CD14-positive monocyte (primary cell): ENCODE measurements around the gene TAAR1. TPM values are rescaled to one million over a fixed set of nuclear protein-coding genes. Genes with fewer than 3 reads are reported as not detected.

Experiments used
- DNase-seq, 3 donors: peaks; one replicate each; pipeline ENCODE4 v3.0.0-alpha.2; 2011 to 2022
- H2AFZ ChIP-seq: 2 replicates; pipeline ENCODE4 v1.6.0; 2012; ENCODE audit warnings: mild to moderate bottlenecking, low read depth, low read length, inconsistent platforms; ENCODE audit not compliant: insufficient read depth, poor library complexity, severe bottlenecking
- H3K27ac ChIP-seq, 2 donors: 1 replicate in 1 of 2; 2 replicates in 1 of 2; pipeline ENCODE4 v1.5.1; 2012 to 2013; ENCODE audit warnings: low read length in 2 of 2, control low read depth in 1 of 2, inconsistent platforms in 1 of 2, low read depth in 1 of 2, mild to moderate bottlenecking in 1 of 2
- H3K27me3 ChIP-seq, 2 donors: one replicate each; pipeline versions ENCODE4 v1.6.0 to v1.6.1; 2011 to 2013; ENCODE audit warnings: low read length in 2 of 2; ENCODE audit not compliant: control insufficient read depth in 2 of 2, insufficient read depth in 2 of 2
- H3K36me3 ChIP-seq, 2 donors: replicated peaks in 1 of 2; 1 replicate in 1 of 2; 2 replicates in 1 of 2; pipeline versions ENCODE4 v1.5.1 to v1.6.1; 2012 to 2013; ENCODE audit warnings: low read length in 2 of 2, control low read depth in 1 of 2, inconsistent platforms in 1 of 2, mild to moderate bottlenecking in 1 of 2; ENCODE audit not compliant: insufficient read depth in 2 of 2, control insufficient read depth in 1 of 2
- H3K4me1 ChIP-seq, 2 donors: 1 replicate in 1 of 2; 2 replicates in 1 of 2; pipeline versions ENCODE4 v1.5.1 to v1.6.1; 2012 to 2013; ENCODE audit warnings: low read length in 2 of 2, control low read depth in 1 of 2, inconsistent platforms in 1 of 2, mild to moderate bottlenecking in 1 of 2, moderate library complexity in 1 of 2; ENCODE audit not compliant: insufficient read depth in 2 of 2, control insufficient read depth in 1 of 2
- H3K4me2 ChIP-seq: replicated peaks from 2 replicates; pipeline ENCODE3; 2012; ENCODE audit warnings: low read length, moderate library complexity, mild to moderate bottlenecking; ENCODE audit not compliant: poor library complexity, severe bottlenecking; ENCODE audit errors: extremely low read depth
- H3K4me3 ChIP-seq, 3 experiments: fragments of 200-600 bp in 1 of 3; sonication (generic) in 1 of 3; replicated peaks in 1 of 3; 1 replicate in 2 of 3; 2 replicates in 1 of 3; pipeline ENCODE4 v1.5.1; 2011 to 2013; ENCODE audit warnings: low read length in 3 of 3, mild to moderate bottlenecking in 3 of 3, control low read depth in 2 of 3, low read depth in 2 of 3, inconsistent platforms in 1 of 3, moderate library complexity in 1 of 3
- H3K79me2 ChIP-seq: 2 replicates; pipeline ENCODE4 v1.6.0; 2012; ENCODE audit warnings: mild to moderate bottlenecking, control low read depth, inconsistent platforms, low read length, moderate library complexity; ENCODE audit not compliant: insufficient read depth
- H3K9ac ChIP-seq: 2 replicates; pipeline ENCODE4 v1.6.0; 2017; ENCODE audit warnings: low read length, mild to moderate bottlenecking; ENCODE audit not compliant: insufficient read depth, poor library complexity, severe bottlenecking
- H3K9me3 ChIP-seq, 2 donors: replicated peaks in 1 of 2; 1 replicate in 1 of 2; 2 replicates in 1 of 2; pipeline versions ENCODE4 v1.5.1 to v1.6.1; 2012 to 2013; ENCODE audit warnings: low read length in 2 of 2, control low read depth in 1 of 2; ENCODE audit not compliant: control insufficient read depth in 1 of 2, insufficient read depth in 1 of 2
- H4K20me1 ChIP-seq: 2 replicates; pipeline ENCODE4 v1.6.0; 2012; ENCODE audit warnings: mild to moderate bottlenecking, low read length, control low read depth, moderate library complexity; ENCODE audit not compliant: insufficient read depth
- H3K27ac Mint-ChIP-seq, 7 donors: one replicate each; pipeline ENCODE4 v1.8.0; 2020; ENCODE audit warnings: mild to moderate bottlenecking in 7 of 7, mixed read lengths in 7 of 7, moderate library complexity in 6 of 7, inconsistent platforms in 2 of 7
- H3K27me3 Mint-ChIP-seq, 3 donors: one replicate each; pipeline ENCODE4 v1.8.0; 2021 to 2022; ENCODE audit warnings: low read depth in 3 of 3, mild to moderate bottlenecking in 3 of 3, mixed read lengths in 3 of 3, moderate library complexity in 3 of 3, inconsistent platforms in 1 of 3
- H3K36me3 Mint-ChIP-seq, 2 donors: one replicate each; pipeline ENCODE4 v1.8.0; 2020; ENCODE audit warnings: mixed read lengths in 2 of 2, inconsistent platforms in 1 of 2, mild to moderate bottlenecking in 1 of 2
- H3K4me1 Mint-ChIP-seq: one replicate; pipeline ENCODE4 v1.8.0; 2020; ENCODE audit warnings: mild to moderate bottlenecking, mixed read lengths
- H3K4me3 Mint-ChIP-seq, 2 donors: one replicate each; pipeline ENCODE4 v1.8.0; 2020; ENCODE audit warnings: mild to moderate bottlenecking in 2 of 2, mixed read lengths in 2 of 2, moderate library complexity in 1 of 2
- H3K9me3 Mint-ChIP-seq, 7 donors: one replicate each; pipeline ENCODE4 v1.8.0; 2020 to 2022; ENCODE audit warnings: mixed read lengths in 7 of 7, mild to moderate bottlenecking in 6 of 7, moderate library complexity in 6 of 7, inconsistent platforms in 2 of 7
- CTCF ChIP-seq: fragments of 200-600 bp; IDR thresholded peaks from one replicate; pipeline ENCODE4 v1.8.0; 2022; ENCODE audit warnings: antibody characterized with exemption, mild to moderate bottlenecking
- WGBS: methylation state at CpG from one replicate; pipeline ENCODE4 v1.1.5; 2013; ENCODE audit warnings: missing lambda C conversion rate; ENCODE audit not compliant: insufficient coverage; 5-methylcytosine and 5-hydroxymethylcytosine counted together
- intact Hi-C, 2 donors: fragments of 100-400 bp; cut with micrococcal nuclease; formaldehyde crosslinking; loops; one replicate each; pipeline versions ENCODE4 v1.15.0 to v1.15.1; 2023
- polyA plus RNA-seq, 3 donors: library from polyadenylated mRNA; depleted of rRNA in 1 of 3; unstranded in 2 of 3; stranded (reverse) in 1 of 3; fragments of 300-500 nt in 2 of 3; fragments of >200 nt in 1 of 3; fragmentation: Illumina TruSeq in 2 of 3; gene quantifications; 1 replicate in 2 of 3; 2 replicates in 1 of 3; pipeline ENCODE4 v1.2.3, GENCODE V29; 2012 to 2021

The TAAR1 gene
- polyA plus RNA-seq, 3 donors = not detected

DNA sequence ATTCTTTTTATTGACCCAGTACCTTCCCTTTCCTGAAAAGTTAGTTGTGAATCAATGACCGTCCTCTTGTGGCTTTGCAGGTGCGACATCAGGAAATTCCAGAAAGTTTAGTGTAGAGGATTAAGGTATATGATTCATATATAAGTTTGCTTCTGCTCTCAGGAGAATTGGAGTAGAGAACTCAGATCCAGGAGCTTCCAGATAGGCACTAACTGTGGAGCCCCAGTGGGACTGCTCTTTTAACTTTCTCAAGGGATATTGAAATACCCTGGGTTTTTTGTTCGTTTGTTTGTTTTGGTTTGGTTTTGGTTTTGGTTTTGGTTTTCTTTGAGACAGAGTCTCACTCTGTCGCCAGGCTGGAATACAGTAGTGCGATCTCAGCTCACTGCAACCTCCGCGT lies 44.4 kb downstream of the TAAR1 start:
- H3K4me1 Mint-ChIP-seq = peaks cover 9% of the 10 kb centered on the region
- H3K4me3 Mint-ChIP-seq = peak overlapping the region; percentile 7 to 48
- Histone ChIP-seq H3K36me3 (no peaks in the 10 kb centered on the region), H3K4me2 (no peak overlapping the region), H2AFZ (peak overlapping the region; percentile 36), H3K79me2 (no peaks in the 10 kb centered on the region), H3K9ac (no peak overlapping the region), H3K4me3 (peak overlapping the region in 1 of 3 experiments; percentile 9), H3K9me3 (no peaks in the 10 kb centered on the region), H4K20me1 (no peaks in the 10 kb centered on the region), H3K4me1 (peaks cover 8 to 15% of the 10 kb centered on the region in 2 donors), H3K27ac (no peak overlapping the region), H3K27me3 (peaks cover 0 to under 1% of the 10 kb centered on the region in 2 donors)
- no peak for TF ChIP-seq CTCF
- WGBS = no CpG with 5 or more reads among the region's 7 CpGs
- no peaks in the 10 kb centered on the region for H3K36me3 Mint-ChIP-seq
- intact Hi-C loops = no loop called here
- H3K27ac Mint-ChIP-seq = no peak overlapping the region
- no peaks in the 10 kb centered on the region for H3K27me3 Mint-ChIP-seq
- no peaks in the 10 kb centered on the region for H3K9me3 Mint-ChIP-seq
- DNase-seq = no peak

- Mint-ChIP-seq H3K27ac (no peak overlapping the region), H3K36me3 (no peaks in the 10 kb centered on the region), H3K4me1 (peaks cover 12% of the 10 kb centered on the region), H3K27me3 (no peaks in the 10 kb centered on the region), H3K4me3 (no peak overlapping the region), H3K9me3 (no peaks in the 10 kb centered on the region)
- no peak overlapping the region for H3K4me3 ChIP-seq
- no peak for TF ChIP-seq CTCF
- H3K9me3 ChIP-seq = no peaks in the 10 kb centered on the region
- no peak overlapping the region for H3K27ac ChIP-seq
- H3K27me3 ChIP-seq = no peaks in the 10 kb centered on the region
- WGBS = 67% methylated on average over 1 of the region's 4 CpGs
- H3K79me2 ChIP-seq = no peaks in the 10 kb centered on the region
- peaks cover 8 to 17% of the 10 kb centered on the region in 2 donors for H3K4me1 ChIP-seq
- intact Hi-C loops = no loop called here
- no peak for DNase-seq
- no peak overlapping the region for H3K4me2 ChIP-seq
- H3K9ac ChIP-seq = no peak overlapping the region
- no peak overlapping the region for H2AFZ ChIP-seq
- H3K36me3 ChIP-seq = no peaks in the 10 kb centered on the region
- H4K20me1 ChIP-seq = no peaks in the 10 kb centered on the region
These were observed 46.4 kb downstream of the TAAR1 start for GRCh38 chr6:132612449-132613108.
